Activated CD4-positive, alpha-beta T cell treated with anti-CD3 and anti-CD28 coated beads, Interleukin-2, amount 50 U/mL, for 4 hours (primary cell): Measurements from ENCODE around the gene NTS.

ENCODE experiments used
- DNase-seq, 2 experiments: peaks; one replicate each; pipeline ENCODE4 v3.0.0-alpha.2; 2020

NTS gene, protein sequence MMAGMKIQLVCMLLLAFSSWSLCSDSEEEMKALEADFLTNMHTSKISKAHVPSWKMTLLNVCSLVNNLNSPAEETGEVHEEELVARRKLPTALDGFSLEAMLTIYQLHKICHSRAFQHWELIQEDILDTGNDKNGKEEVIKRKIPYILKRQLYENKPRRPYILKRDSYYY

DNA sequence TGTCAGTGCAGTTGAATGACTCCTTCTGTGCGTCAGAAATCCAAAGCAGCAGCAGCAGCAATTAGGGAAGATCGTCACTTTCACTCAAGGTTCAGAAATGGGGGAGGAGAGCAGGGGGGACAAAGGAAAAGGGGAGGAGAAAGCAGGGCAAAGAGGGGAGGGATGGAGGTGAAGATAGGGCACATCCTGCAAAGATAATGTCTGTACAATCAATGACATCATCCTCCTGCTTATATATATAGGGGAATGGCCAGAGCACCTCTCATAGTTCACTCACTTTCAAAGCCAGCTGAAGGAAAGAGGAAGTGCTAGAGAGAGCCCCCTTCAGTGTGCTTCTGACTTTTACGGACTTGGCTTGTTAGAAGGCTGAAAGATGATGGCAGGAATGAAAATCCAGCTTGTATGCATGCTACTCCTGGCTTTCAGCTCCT, at the start of gene NTS:
Gene NTS (plus strand): TSS at position 265 of the 431 bp plus-strand sequence. CDS start 109 bp downstream, at position 374.
- no peak for DNase-seq

DNA sequence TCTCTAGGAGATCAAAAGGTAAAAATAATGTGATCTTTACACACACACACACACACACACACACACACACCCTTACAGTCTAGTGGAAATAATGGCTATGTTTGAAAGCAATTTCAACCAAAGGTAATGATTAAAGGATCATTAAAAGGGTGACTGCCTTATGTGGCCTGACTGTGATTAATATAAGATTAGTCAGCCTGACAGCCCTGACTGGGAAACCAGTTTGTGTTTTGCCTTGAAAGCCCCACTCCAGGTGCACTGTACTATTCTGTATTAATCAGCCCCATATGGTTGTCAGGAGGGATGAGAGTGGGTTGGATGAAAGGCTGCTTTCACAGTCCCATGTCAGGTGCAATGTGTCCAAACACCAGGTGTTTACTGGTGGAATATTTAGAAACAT, 48.3 kb upstream of the NTS start:
- no peak for DNase-seq

DNA sequence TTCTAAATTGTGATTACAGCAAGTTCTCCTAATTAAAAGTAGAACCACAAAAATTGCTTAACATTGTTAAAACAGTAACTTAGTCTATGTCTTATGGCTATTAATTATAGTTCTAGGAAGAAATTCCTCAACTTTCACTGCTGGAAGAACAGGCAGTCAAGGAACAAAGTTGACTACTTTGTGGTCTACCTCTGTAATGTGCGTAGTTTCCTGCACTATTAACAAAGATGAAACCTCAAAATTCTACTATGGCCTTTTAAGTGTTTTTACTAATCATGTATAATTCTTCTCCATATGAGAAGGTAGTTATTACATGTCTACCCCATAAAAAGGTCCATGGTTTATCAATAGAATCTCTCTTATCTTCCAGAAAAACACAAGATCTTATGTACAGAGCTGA, 45.5 kb upstream of the NTS start:
- no peak for DNase-seq

- no peak for DNase-seq
Observed at GRCh38 chr12:85829391-85829790, 44.7 kb upstream of the NTS start.

DNA sequence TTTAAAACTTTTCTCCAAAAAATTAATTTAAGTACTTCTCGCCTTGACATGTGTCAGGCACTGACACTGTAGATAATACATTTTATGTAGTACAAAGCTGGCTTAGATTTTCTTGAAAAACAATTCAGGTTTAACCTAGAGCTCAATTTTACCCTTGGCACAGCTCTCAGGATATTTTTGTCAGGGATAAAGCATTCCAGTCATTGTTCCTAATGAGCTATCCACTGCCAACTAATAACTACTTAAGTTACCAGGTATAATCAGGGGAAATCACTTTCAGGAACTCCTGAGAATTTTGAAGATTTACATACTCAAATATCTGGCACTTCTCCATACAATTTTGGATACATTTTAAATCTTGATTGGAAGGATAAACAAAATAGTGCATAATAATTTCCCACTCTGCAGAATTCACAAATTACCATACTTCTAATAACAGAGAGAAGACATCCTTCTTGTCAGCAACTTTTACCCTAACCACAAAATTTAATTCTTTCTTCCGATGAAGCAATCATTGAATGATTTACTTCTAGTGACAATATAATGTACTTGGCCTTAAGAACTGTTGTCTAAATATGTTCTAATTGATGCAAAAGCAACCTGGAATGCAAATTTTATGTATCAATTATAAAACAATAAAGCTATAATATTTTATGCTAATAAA, 42.6 kb upstream of the NTS start:
- no peak for DNase-seq

DNA sequence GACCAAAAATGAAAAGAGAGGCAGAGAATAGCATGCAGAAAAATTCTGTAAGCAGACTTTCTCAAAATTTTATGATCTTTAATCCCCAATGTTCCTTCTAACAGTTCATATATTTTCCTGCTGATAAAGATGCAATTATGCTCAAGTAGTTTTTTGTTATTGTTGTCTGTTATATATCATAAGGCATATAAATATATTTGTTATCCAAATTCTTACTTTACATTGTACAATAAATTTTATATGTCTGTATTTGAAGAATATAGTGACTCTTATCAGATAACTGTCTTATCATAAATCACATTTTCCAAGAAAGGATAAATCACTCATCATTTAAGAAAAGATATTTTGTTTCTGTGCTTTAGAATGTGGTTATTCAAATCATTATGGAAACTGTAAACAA, 40.5 kb upstream of the NTS start:
- no peak for DNase-seq

DNA sequence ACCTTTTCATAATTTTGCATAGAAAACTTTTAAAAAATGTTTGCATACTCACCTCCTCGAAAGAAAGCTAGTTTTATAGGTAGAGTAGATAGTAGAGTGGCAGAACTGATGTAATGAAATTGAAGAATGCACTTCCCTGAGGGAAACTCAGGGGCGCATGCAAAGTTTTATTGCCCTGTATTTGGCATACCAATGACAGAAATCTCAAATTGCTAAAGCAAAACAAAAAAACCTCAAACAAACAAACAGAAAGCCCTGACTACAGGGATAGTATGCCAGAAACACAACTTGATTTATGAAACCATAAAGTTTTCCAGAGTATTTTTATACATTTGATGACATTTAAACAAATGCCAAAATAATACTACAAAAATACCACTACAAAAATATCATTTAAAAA, 39.7 kb upstream of the NTS start:
- no peak for DNase-seq

- no peak for DNase-seq
Observed at GRCh38 chr12:85835426-85836196, 38.5 kb upstream of the NTS start.

GRCh38 chr12:85836197-85837090, 37.7 kb upstream of the NTS start, which contains the start of gene RASSF9:
RASSF9 (minus strand) TSS chr12:85836409; CDS start chr12:85836201, 208 bp downstream.
- no peak for DNase-seq

DNA sequence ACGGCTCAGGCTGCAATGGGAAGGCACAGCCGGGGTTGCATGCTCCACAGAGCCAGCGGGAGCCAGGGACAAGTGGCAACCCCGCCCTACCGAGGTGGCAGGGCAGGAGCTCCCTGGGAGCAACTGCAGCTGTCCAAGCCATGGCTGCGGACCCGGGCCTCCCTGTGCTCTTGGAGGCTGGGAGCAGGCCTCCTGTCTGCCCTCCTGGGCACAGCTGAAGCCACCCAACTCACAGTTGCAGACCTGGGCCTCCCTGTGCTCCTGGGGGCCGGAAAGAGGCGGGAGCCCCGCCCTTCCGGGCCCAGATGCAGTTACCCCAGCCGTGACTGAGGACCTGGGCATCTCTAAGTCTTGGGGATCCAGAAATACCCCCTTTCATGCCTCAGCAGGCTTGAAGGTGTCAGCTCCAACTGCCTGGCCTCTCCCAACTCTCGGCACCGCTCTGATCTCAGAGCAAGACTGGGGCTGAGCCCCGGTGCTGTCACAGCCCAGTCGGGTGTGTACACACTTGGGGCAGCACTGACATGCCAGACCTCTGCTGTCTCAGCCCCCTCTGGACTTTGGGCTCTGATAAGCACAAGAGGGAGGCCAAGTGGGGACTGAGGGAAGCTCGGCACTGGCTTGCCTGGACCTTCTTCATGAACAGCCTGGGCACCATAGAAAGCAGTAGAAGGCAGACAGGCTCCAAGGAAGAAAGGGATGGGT, 30.3 kb upstream of the NTS start:
- no peak for DNase-seq

GRCh38 chr12:85849344-85849743, 24.8 kb upstream of the NTS start:
- no peak for DNase-seq

DNA sequence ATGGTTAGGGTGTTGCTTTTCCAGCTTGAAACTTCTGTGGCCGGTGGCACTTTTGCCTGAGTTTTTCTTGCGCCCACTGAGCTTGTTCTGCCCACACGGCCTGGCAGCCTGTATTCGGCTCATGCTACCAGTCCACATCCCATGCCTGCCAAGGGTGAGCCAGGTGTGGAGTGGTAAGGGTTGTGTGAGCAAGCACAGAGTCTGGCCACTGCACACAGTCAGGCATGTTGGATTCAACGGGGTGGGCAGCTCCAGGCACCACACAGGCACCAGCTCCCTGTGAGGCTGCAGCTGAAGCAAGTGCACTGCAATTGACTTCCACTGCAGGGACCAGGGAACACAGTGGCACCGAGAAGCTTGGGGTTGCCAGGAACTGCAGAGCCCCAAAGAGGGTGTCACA, 18.8 kb upstream of the NTS start:
- DNase-seq = no peak

DNA sequence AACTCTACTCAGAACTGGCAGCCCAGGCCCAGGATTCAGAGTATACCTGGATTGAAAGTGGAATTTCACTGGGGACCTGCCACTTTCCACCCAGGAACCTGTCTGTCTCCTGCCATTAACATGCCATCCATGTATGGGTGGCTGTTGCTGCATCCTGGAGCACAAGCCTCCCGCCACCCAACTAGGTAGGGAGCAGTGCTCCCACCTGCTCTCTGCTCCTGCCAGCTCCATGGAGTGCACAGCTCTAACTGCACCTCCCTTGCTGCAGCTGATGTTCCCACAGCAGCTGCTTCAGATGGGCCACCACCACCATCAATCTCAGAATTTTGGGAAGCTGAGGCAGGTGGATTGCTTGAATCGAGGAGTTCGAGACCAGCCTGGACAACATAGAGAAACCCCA, 17.1 kb upstream of the NTS start:
- no peak for DNase-seq

DNA sequence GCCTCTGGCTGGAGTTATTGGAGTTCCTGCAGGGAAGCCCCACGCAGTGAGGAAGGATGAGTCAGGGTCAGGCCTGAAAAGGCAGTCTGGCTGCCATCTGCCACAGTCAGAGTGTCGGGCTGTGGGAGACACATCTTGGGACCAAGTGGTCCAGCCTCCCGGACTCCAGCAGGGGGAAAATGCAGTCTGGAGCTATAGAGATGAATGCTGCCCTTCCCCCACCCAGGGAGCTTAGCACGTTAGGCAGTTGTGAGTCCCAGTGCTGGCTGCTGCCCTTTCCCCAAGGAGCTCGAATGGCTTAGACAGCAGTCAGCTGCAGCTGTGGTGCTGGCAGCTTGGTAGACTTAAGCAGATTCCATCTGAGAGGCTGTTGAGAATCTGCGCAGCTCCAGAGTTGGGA, 8.2 kb upstream of the NTS start:
- no peak for DNase-seq

DNA sequence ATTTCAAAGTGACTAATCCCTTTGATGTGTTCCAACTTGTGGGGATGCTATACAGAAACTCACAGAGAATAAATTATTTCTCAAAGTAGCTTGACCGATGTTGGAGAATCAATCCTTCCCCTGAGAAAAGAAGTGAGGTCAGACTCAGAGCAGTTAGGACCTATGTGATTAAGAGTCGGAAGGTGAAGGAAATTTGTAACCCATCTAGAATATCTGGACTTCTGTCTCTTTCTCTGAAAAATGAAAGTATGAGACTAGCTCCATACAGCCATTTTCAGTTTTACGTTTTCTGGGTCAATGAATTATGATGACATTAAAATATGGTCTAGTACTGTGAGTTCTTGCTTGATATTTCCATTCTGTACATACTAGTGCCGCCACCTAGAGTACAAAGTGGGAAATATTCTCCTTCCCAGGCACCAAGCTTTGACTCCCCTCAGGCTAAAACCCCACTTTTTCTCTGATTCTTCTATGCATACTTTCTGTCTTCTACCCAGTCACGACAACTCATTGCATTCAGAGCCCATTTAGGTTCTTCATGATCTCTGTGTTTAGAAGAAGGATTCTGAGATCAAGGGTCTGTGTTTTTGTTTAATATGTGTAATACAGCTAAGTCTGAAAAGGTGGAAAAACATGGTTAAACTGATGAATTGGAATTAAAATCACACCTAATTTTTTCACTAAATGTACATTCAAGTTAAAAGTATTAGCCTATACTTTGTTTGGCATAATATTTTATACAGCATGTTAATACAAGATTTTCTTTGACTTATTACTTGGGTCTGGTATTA, 6.9 kb upstream of the NTS start:
- DNase-seq = no peak

GRCh38 chr12:85872497-85873091, 1.5 kb upstream of the NTS start:
- DNase-seq = no peak

DNA sequence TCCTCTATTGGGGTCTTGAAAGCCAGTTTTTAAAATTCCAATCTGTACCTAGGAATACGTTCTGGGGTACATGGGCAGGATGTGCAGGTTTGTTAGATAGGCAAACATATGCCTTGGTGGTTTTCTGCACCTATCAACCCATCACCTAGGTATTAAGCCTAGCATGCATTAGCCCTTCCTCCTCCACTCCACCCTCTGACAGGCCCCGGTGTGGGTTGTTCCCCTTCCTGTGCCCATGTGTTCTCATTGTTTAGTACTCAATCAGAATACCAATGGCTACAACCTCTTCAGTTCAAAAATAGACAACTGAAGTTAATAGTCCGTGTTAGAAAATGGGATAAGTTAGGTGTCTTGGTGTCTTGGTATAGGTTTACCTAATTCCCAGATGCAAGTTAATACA, 3.4 kb downstream of the NTS start:
- no peak for DNase-seq

- no peak for DNase-seq
Observed at GRCh38 chr12:85883763-85884162, 9.7 kb downstream of the NTS start.

DNA sequence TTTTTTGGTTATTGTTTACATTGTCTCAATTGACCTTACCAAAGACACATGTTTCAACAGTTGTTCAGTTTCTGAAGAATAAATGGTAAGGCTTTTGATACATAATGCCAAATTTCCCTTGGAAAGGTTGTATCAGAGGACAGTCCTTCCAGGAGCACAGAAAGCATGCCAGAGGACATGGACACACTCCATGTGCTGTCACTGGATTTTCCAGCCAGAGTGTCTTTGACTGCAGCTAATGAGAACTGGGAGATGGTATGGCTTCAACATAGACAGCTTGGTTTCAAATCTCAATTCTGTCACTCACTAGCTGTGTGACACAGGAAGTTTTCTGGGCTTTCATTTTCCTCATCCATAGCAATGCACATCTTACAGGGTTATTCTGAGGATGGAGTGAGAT, 20.6 kb downstream of the NTS start:
- no peak for DNase-seq

- no peak for DNase-seq
Observed at GRCh38 chr12:85920324-85920947, 46.3 kb downstream of the NTS start.
